K562 (cell line): ENCODE measurements around the gene FCSK. TPM values are rescaled to one million over a fixed set of nuclear protein-coding genes. Genes with fewer than 3 reads are reported as not detected.

Source experiments
- ATAC-seq: fragments of 200-7000 bp; cut with Tn5 transposase; 3 replicates; pipeline ENCODE4 v1.9.1; 2020; ENCODE audit warnings: moderate library complexity
- BruUV-seq: library from RNA; stranded (reverse); fragments of 400-500 nt; replicated peaks from 2 replicates; lab custom pipeline; 2021; lab: Mats Ljungman, UMichigan
- CTCF ChIA-PET: fragments of 300-600 bp; formaldehyde crosslinking; extraction: SDS; loops from one replicate; lab custom pipeline; 2021; ENCODE audit warnings: low intra/inter-chr PET ratio; lab: Yijun Ruan, JAX
- POLR2A ChIA-PET: fragments of 300-600, 350-650 bp; sonication (Branson Sonifier 250); formaldehyde crosslinking; extraction: SDS; loops from one replicate; lab custom pipeline; 2021; ENCODE audit warnings: antibody characterized with exemption, inconsistent platforms; lab: Yijun Ruan, JAX
- DNase-seq, 4 experiments: peaks; one replicate each; pipeline versions ENCODE4 v3.0.0 to v3.0.0-alpha.2; 2011 to 2018; ENCODE audit warnings: low spot score in 3 of 4, mixed read lengths in 3 of 4; ENCODE audit errors: extremely low read depth in 1 of 4
- FAIRE-seq: peaks from 2 replicates; lab custom pipeline; 2011; peaks lifted over from hg19 to GRCh38; lab: Jason Lieb, UNC
- H2AFZ ChIP-seq: 2 replicates; pipeline ENCODE4 v1.6.0; 2011; ENCODE audit warnings: low read depth, low read length, control low read depth, inconsistent platforms
- H3K27ac ChIP-seq: fragments of 200-600 bp; 3 replicates; pipeline ENCODE4 v1.8.0; 2011; ENCODE audit warnings: low read depth, mild to moderate bottlenecking, control low read depth, inconsistent platforms, low read length, moderate library complexity, mixed read lengths; ENCODE audit errors: extremely low read depth
- H3K27me3 ChIP-seq, 2 experiments: fragments of 300-600 bp in 1 of 2; 2 replicates in 1 of 2; 3 replicates in 1 of 2; pipeline versions ENCODE4 v1.6.0 to v1.8.0; 2011; ENCODE audit warnings: inconsistent platforms in 2 of 2, low read length in 2 of 2, mild to moderate bottlenecking in 1 of 2, mixed read lengths in 1 of 2, moderate library complexity in 1 of 2; ENCODE audit not compliant: control insufficient read depth in 2 of 2, insufficient read depth in 2 of 2
- H3K36me3 ChIP-seq: fragments of 300-600 bp; 3 replicates; pipeline ENCODE4 v1.8.0; 2011; ENCODE audit warnings: mild to moderate bottlenecking, low read length, inconsistent platforms; ENCODE audit not compliant: control insufficient read depth, insufficient read depth
- H3K4me1 ChIP-seq, 2 experiments: fragments of 200-600 bp in 1 of 2; replicated peaks in 1 of 2; 2 replicates in 1 of 2; 3 replicates in 1 of 2; pipeline versions ENCODE4 v1.5.1 to v1.8.0; 2011; ENCODE audit warnings: inconsistent platforms in 2 of 2, low read length in 2 of 2, mild to moderate bottlenecking in 1 of 2, mixed read lengths in 1 of 2, moderate library complexity in 1 of 2; ENCODE audit not compliant: control insufficient read depth in 2 of 2, insufficient read depth in 2 of 2
- H3K4me2 ChIP-seq: 2 replicates; pipeline ENCODE4 v1.6.1; 2011; ENCODE audit warnings: low read length, control low read depth, inconsistent platforms, mixed read lengths; ENCODE audit not compliant: insufficient read depth
- H3K4me3 ChIP-seq: fragments of 200-600 bp; sonication (generic), shearing (Covaris generic); 2 replicates; pipeline ENCODE4 v1.5.1; 2016; ENCODE audit warnings: control low read depth, inconsistent platforms
- H3K79me2 ChIP-seq: fragments of 200-600 bp; 3 replicates; pipeline ENCODE4 v1.8.0; 2011; ENCODE audit warnings: low read length, inconsistent platforms; ENCODE audit not compliant: control insufficient read depth, insufficient read depth
- H3K9ac ChIP-seq, 2 experiments: 2 replicates each; pipeline versions ENCODE4 v1.6.0 to v1.6.1; 2011; ENCODE audit warnings: low read depth in 2 of 2, low read length in 2 of 2, control low read depth in 1 of 2, inconsistent platforms in 1 of 2, mild to moderate bottlenecking in 1 of 2, mixed read lengths in 1 of 2; ENCODE audit not compliant: insufficient read depth in 1 of 2
- H3K9me1 ChIP-seq: one replicate; pipeline ENCODE4 v1.6.0; 2011; ENCODE audit warnings: inconsistent platforms, mild to moderate bottlenecking, low read length, moderate library complexity; ENCODE audit not compliant: control insufficient read depth, insufficient read depth
- H3K9me3 ChIP-seq: replicated peaks from 2 replicates; pipeline ENCODE4 v1.5.1; 2011; ENCODE audit warnings: low read depth, low read length, inconsistent platforms; ENCODE audit not compliant: control insufficient read depth, insufficient read depth
- H4K20me1 ChIP-seq: replicated peaks from 2 replicates; pipeline ENCODE4 v1.6.1; 2011; ENCODE audit warnings: low read length, inconsistent platforms, mixed read lengths; ENCODE audit not compliant: control insufficient read depth, insufficient read depth
- CREB3 ChIP-seq: fragments of 450-650 bp; conservative IDR thresholded peaks from 2 replicates; pipeline ENCODE4 v1.6.1; 2016; ENCODE audit warnings: missing genetic modification characterization, low read depth, mild to moderate bottlenecking, missing compliant biosample characterization, moderate library complexity
- DNMT1 ChIP-seq: fragments of 450-650 bp; IDR thresholded peaks from 2 replicates; pipeline ENCODE4 v1.6.1; 2016; ENCODE audit warnings: antibody characterized with exemption, mild to moderate bottlenecking
- EZH2 ChIP-seq: IDR thresholded peaks from 2 replicates; pipeline ENCODE4 v1.6.1; 2012; ENCODE audit warnings: low read depth, mild to moderate bottlenecking, inconsistent platforms, low read length, borderline replicate concordance
- MBD2 ChIP-seq: sonication (generic); IDR thresholded peaks from 2 replicates; pipeline ENCODE4 v1.6.1; 2016; ENCODE audit warnings: low read depth, borderline replicate concordance
- NCOA4 ChIP-seq: fragments of 450-650 bp; IDR thresholded peaks from 2 replicates; pipeline ENCODE4 v1.6.1; 2018; ENCODE audit warnings: mild to moderate bottlenecking; ENCODE audit not compliant: partially characterized antibody
- NFATC3 ChIP-seq: fragments of 450-650 bp; IDR thresholded peaks from 2 replicates; pipeline ENCODE4 v1.6.1; 2017; ENCODE audit warnings: mild to moderate bottlenecking
- NR1H2 ChIP-seq: sonication (generic); formaldehyde crosslinking; IDR thresholded peaks from 2 replicates; pipeline ENCODE4 v1.4.0; 2020; ENCODE audit warnings: mild to moderate bottlenecking, missing genetic modification reagents
- RBFOX2 ChIP-seq: fragments of 200-400 bp; formaldehyde crosslinking; IDR thresholded peaks from 2 replicates; pipeline ENCODE4 v1.6.1; 2017; ENCODE audit warnings: low read depth, mild to moderate bottlenecking, low read length, moderate library complexity
- SIRT6 ChIP-seq: IDR thresholded peaks from one replicate; pipeline ENCODE4 v1.6.1; 2012; ENCODE audit warnings: low read depth, mild to moderate bottlenecking, control low read depth, inconsistent platforms, low read length, moderate library complexity
- SNAPC5 ChIP-seq: fragments of 250-450 bp; sonication (Bioruptor Pico); IDR thresholded peaks from 2 replicates; pipeline ENCODE4 v1.8.0; 2021; ENCODE audit warnings: moderate library complexity, mild to moderate bottlenecking, inconsistent platforms
- TAF9B ChIP-seq: fragments of 450-650 bp; IDR thresholded peaks from 2 replicates; pipeline ENCODE4 v1.6.1; 2018; ENCODE audit warnings: mild to moderate bottlenecking; ENCODE audit not compliant: partially characterized antibody
- ZBTB43 ChIP-seq: sonication (generic); formaldehyde crosslinking; IDR thresholded peaks from 2 replicates; pipeline ENCODE4 v1.8.0; 2023; ENCODE audit warnings: mild to moderate bottlenecking, missing genetic modification reagents
- ZNF174 ChIP-seq: fragments of 250-450 bp; sonication (Bioruptor Pico); IDR thresholded peaks from 2 replicates; pipeline ENCODE4 v1.4.0; 2020; ENCODE audit warnings: mild to moderate bottlenecking
- ZNF444 ChIP-seq: fragments of 250-450 bp; sonication (Bioruptor Pico); IDR thresholded peaks from 2 replicates; pipeline ENCODE4 v1.4.0; 2020; ENCODE audit warnings: mild to moderate bottlenecking, moderate library complexity
- ZNF561 ChIP-seq: fragments of 450-650 bp; formaldehyde crosslinking; conservative IDR thresholded peaks from 2 replicates; pipeline ENCODE4 v1.4.0; 2020; ENCODE audit warnings: mild to moderate bottlenecking, moderate library complexity
- ZNF740 ChIP-seq, 3 experiments: fragments of 200-800 bp in 1 of 3; sonication (Bioruptor generic) in 1 of 3; sonication (generic) in 1 of 3; formaldehyde crosslinking in 1 of 3; IDR thresholded peaks; 2 replicates each; pipeline versions ENCODE4 v1.6.1 to v1.8.0; 2016 to 2022; ENCODE audit warnings: mild to moderate bottlenecking in 2 of 3, missing compliant biosample characterization in 2 of 3, missing genetic modification characterization in 2 of 3, missing genetic modification reagents in 1 of 3
- WGBS: fragments of 100-300 bp; shearing (Covaris generic); methylation state at CpG from one replicate; pipeline ENCODE4 v1.1.6; 2016; ENCODE audit warnings: low coverage, mixed read lengths; ENCODE audit not compliant: insufficient coverage; ENCODE audit errors: missing lambda C conversion rate; 5-methylcytosine and 5-hydroxymethylcytosine counted together
- in situ Hi-C: fragments of 300-500 bp; cut with MboI; formaldehyde crosslinking; loops from 4 replicates; pipeline ENCODE4 v1.15.0; 2018; ENCODE audit warnings: inconsistent platforms, mixed read lengths
- intact Hi-C: fragments of 100-400 bp; cut with micrococcal nuclease; formaldehyde crosslinking; loops from 2 replicates; pipeline ENCODE4 v1.14.2; 2022
- polyA plus RNA-seq, 8 experiments: library from polyadenylated mRNA; depleted of rRNA in 4 of 8; stranded (reverse) in 5 of 8; unstranded in 3 of 8; fragments of >200 nt; fragmentation: Nextera tagmentation in 2 of 8; fragmentation: Illumina TruSeq in 1 of 8; extraction: Ambion mirVana in 2 of 8; extraction: Trizol in 1 of 8; gene quantifications; 2 replicates each; pipeline versions ENCODE4 v1.2.1 to v1.2.3, GENCODE V29; 2011 to 2014; ENCODE audit warnings: inconsistent platforms in 1 of 8, missing spikeins in 1 of 8
- total RNA-seq, 7 experiments: library from RNA; depleted of rRNA in 6 of 7; stranded (reverse); fragments of >200 nt in 6 of 7; fragmentation: Illumina TruSeq in 2 of 7; extraction: Trizol in 2 of 7; gene quantifications; 2 replicates each; pipeline versions ENCODE4 v1.2.1 to v1.2.3, GENCODE V29; 2011 to 2021; ENCODE audit warnings: low replicate concordance in 1 of 7

Gene FCSK
- total and polyA plus RNA-seq, 9 of the 15 experiments (the other 6 are each of a cell fraction or from before 2014, with no cell fraction given), result 0.92 to 18.6 (median 8.3) TPM

- TF ChIP-seq ZBTB43, result no peak
- no peak for TF ChIP-seq EZH2
- no peak for TF ChIP-seq ZNF444
- no peak for TF ChIP-seq NFATC3
- TF ChIP-seq, all 486 proteins: peak for 0
These were observed 26.0 kb downstream of the FCSK start (continued) for GRCh38 chr16:70480127-70481105.

- no peaks in the 10 kb centered on the region for H3K9me3 ChIP-seq
- H3K9me1 ChIP-seq, result peaks cover 3% of the 10 kb centered on the region
- H3K4me1 ChIP-seq, result no peaks in the 10 kb centered on the region; a peak in 2 of 5 replicates
- no peak overlapping the region for H3K4me2 ChIP-seq
- POLR2A ChIA-PET, result interaction anchor here (0.6 to 0.7 kb wide), 2 partner anchors 8 to 58 kb away, joined by 3 read pairs; no protein-coding TSS in a partner anchor
- H3K4me3 ChIP-seq, result no peak overlapping the region
- in situ Hi-C loops (no loop called here), intact Hi-C loops (no loop called here)
- no peak overlapping the region for H2AFZ ChIP-seq
- FAIRE-seq (no peak), ATAC-seq (no peak), DNase-seq (no peak)
- WGBS, result 76% methylated on average over 7 of the region's 7 CpGs
- no peaks in the 10 kb centered on the region; the same call in 1 of the 2 replicates for H4K20me1 ChIP-seq
- no peak overlapping the region; a peak in 1 of 4 replicates for H3K9ac ChIP-seq
- no peaks in the 10 kb centered on the region for H3K27me3 ChIP-seq
- no peaks in the 10 kb centered on the region for H3K79me2 ChIP-seq
- peaks cover 67% of the 10 kb centered on the region; the same call in 2 of the 3 replicates for H3K36me3 ChIP-seq
- CTCF ChIA-PET, result no interaction called here
- BruUV-seq, result no TSS peak
- H3K27ac ChIP-seq, result no peak overlapping the region
- TF ChIP-seq RBFOX2 (no peak), DNMT1 (no peak), SIRT6 (no peak), NR1H2 (CRISPR knock-in tag) (no peak), TAF9B (no peak), NCOA4 (no peak), MBD2 (no peak), ZNF174 (no peak), SNAPC5 (CRISPR knock-in tag) (no peak), ZNF740 (CRISPR knock-in tag; IDR thresholded peaks at IDR 0.05) (no peak), ZNF740 (tag; IDR thresholded peaks at IDR 0.05) (no peak), CREB3 (tag) (no peak), ZNF561 (CRISPR knock-in tag) (no peak)
These were observed 27.6 kb downstream of the FCSK start for GRCh38 chr16:70481929-70482536.
